Left colon (tissue), 2 donors: ENCODE results near the gene FATE1. TPM values are rescaled to one million over a fixed set of nuclear protein-coding genes. Genes with fewer than 3 reads are reported as not detected.
A peak's percentile ranks its signal among the peaks of the same experiment; 100 is the strongest.

ENCODE experiments used
- ATAC-seq: fragments of 200-7000 bp; cut with Tn5 transposase; one replicate; pipeline ENCODE4 v1.9.1; 2020; ENCODE audit warnings: mild to moderate bottlenecking, moderate library complexity
- DNase-seq, 2 donors: peaks; one replicate each; pipeline ENCODE4 v3.0.0-alpha.2; 2020
- intact Hi-C, 2 donors: fragments of 100-400 bp; cut with DNase I in 1 of 2; cut with micrococcal nuclease in 1 of 2; formaldehyde crosslinking; loops; one replicate each; pipeline versions ENCODE4 v1.11.2 to v1.14.0; 2022; cut with DNase I, micrococcal nuclease
- total RNA-seq, 2 donors: library from RNA; stranded (reverse); fragmentation: NEBNext Ultra II Directional; extraction: Animal tissue kit (Norgen Biotek cat#: 25700); gene quantifications; one replicate each; pipeline ENCODE4 v1.2.1, GENCODE V29; 2021
- donor health status: DM: no; HTN: no; CAD: no.
- donor health status: DM: yes; HTN: yes; CAD: no.

FATE1 gene
- total RNA-seq, 2 donors from 2014 or later: not detected

GRCh38 chrX:151702026-151702714, 13.7 kb upstream of the FATE1 start:
- intact Hi-C loops: no loop called here
- ATAC-seq: no peak
- no peak for DNase-seq

- no peak for DNase-seq
- intact Hi-C loops: no loop called here
These were observed 13.0 kb upstream of the FATE1 start for GRCh38 chrX:151702741-151703340.

GRCh38 chrX:151703487-151703886, 12.3 kb upstream of the FATE1 start:
- no peak for DNase-seq
- intact Hi-C loops: no loop called here
- no peak for ATAC-seq

More at GRCh38 chrX:151702741-151703340, 13.0 kb upstream of the FATE1 start:
- no peak for ATAC-seq

GRCh38 chrX:151704041-151704663, 11.7 kb upstream of the FATE1 start:
- DNase-seq (no peak), ATAC-seq (no peak)
- intact Hi-C loops: no loop called here

- intact Hi-C loops: no loop called here
These were observed 7.0 kb upstream of the FATE1 start for GRCh38 chrX:151708821-151709220.

GRCh38 chrX:151710457-151710856, 5.4 kb upstream of the FATE1 start:
- intact Hi-C loops: no loop called here
- ATAC-seq (no peak), DNase-seq (no peak)

More at GRCh38 chrX:151708821-151709220, 7.0 kb upstream of the FATE1 start:
- ATAC-seq (no peak), DNase-seq (no peak)

GRCh38 chrX:151711154-151711553, 4.7 kb upstream of the FATE1 start:
- ATAC-seq (no peak), DNase-seq (no peak)
- intact Hi-C loops: no loop called here

GRCh38 chrX:151711787-151712186, 4.0 kb upstream of the FATE1 start:
- DNase-seq (no peak), ATAC-seq (peak; percentile 42)
- intact Hi-C loops: no loop called here

GRCh38 chrX:151712253-151712652, 3.6 kb upstream of the FATE1 start:
- DNase-seq: no peak
- intact Hi-C loops: no loop called here
- ATAC-seq: no peak

GRCh38 chrX:151713849-151714248, 2.0 kb upstream of the FATE1 start:
- intact Hi-C loops: no loop called here
- DNase-seq (peak in 1 of 2 donors; percentile 16), ATAC-seq (peak; percentile 39)

- DNase-seq (no peak), ATAC-seq (no peak)
- intact Hi-C loops: no loop called here
These were observed 1.5 kb upstream of the FATE1 start for GRCh38 chrX:151714362-151714761.

- ATAC-seq: peak; percentile 70
- peak in 1 of 2 donors; percentile 45 for DNase-seq
- intact Hi-C loops: no loop called here
These were observed 6.5 kb downstream of the FATE1 start for GRCh38 chrX:151722241-151722846.

GRCh38 chrX:151723156-151723760, 7.4 kb downstream of the FATE1 start:
- ATAC-seq (no peak), DNase-seq (no peak)
- intact Hi-C loops: no loop called here

- ATAC-seq (no peak), DNase-seq (no peak)
- intact Hi-C loops: no loop called here
These were observed 8.9 kb downstream of the FATE1 start for GRCh38 chrX:151724563-151725337.

- ATAC-seq (no peak), DNase-seq (no peak)
- intact Hi-C loops: no loop called here
These were observed 9.4 kb downstream of the FATE1 start for GRCh38 chrX:151725338-151725614.

GRCh38 chrX:151726751-151727150, 10.9 kb downstream of the FATE1 start:
- intact Hi-C loops: no loop called here
- ATAC-seq (no peak), DNase-seq (no peak)

GRCh38 chrX:151727346-151727745, 11.5 kb downstream of the FATE1 start:
- intact Hi-C loops: no loop called here
- no peak for ATAC-seq
- no peak for DNase-seq

GRCh38 chrX:151729056-151729725, 13.4 kb downstream of the FATE1 start:
- DNase-seq (no peak), ATAC-seq (no peak)
- intact Hi-C loops: no loop called here
